Measurements from ENCODE around the gene SMAGP. TPM values are rescaled to one million over a fixed set of nuclear protein-coding genes. Genes with fewer than 3 reads are reported as not detected.

Gene SMAGP
- total RNA-seq, 2 experiments from 2014 or later: 4.3 to 4.7 TPM

DNA sequence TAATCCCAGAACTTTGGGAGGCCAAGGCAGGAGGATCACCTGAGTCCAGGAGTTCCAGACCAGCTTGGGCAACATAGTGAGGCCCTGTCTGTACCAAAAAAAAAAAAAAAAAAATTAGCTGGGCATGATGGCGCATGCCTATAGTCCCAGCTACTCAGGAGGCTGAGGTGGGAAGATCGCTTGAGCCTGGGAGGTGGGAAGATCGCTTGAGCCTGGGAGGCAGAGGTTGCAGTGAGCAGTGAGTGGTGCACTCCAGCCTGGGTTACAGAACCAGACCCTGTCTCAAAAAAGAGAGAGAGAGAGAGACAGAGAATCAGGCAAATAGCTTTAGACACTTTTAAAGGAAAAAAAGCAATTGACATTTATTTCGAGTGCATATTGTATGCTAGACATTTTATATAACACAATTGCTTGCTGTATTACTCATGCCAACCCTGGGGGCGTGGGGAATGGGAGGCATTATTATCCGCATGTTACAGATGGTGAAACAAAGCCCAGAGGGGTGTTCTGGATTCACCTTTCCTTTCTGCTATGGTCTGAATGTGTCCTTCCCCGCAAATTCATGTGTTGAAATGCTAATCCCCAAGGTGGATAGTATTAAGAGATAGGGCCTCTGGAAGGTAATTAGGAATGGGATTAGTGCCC, 62.1 kb downstream of the SMAGP start:
- ATAC-seq (no peak), DNase-seq (no peak)
- ChIA-PET POLR2A (no interaction called here), CTCF (interaction anchor here (2.7 kb wide), 1 partner anchor 11 kb away, joined by 14 read pairs; no protein-coding TSS in a partner anchor)
- H3K4me3 Mint-ChIP-seq: no peak overlapping the region
- no peaks in the 10 kb centered on the region for H3K27me3 Mint-ChIP-seq (ENCODE audit: low read depth)
- no peaks in the 10 kb centered on the region for H3K4me1 Mint-ChIP-seq (ENCODE audit: low read depth)
- no peaks in the 10 kb centered on the region for H3K36me3 Mint-ChIP-seq (ENCODE audit: low read depth)
- no peaks in the 10 kb centered on the region for H3K9me3 Mint-ChIP-seq (ENCODE audit: insufficient read depth)
- no peak overlapping the region for H3K27ac Mint-ChIP-seq

DNA sequence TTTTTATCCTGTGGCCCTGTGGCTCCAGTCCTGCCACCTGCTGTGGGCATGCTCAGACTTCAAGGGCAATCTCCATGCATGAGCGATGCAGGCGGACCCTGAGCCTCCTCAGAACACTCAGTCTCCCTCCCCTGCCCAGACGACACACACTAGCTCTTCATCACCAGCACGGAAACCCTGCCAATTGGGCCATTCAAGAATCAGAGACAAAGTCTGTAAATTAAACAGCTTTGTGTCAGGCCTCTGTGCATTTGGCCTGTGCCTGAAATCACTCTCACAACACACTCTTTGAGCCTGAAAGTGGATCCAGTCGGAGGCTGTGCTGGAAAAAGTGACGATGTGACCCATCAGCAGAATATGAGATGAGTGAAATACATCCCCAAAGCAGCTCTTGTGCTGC, 64.9 kb downstream of the SMAGP start:
- Mint-ChIP-seq H3K4me3 (no peak overlapping the region), H3K27me3 (ENCODE audit: low read depth) (no peaks in the 10 kb centered on the region), H3K9me3 (ENCODE audit: insufficient read depth) (no peaks in the 10 kb centered on the region), H3K36me3 (ENCODE audit: low read depth) (no peaks in the 10 kb centered on the region), H3K27ac (no peak overlapping the region), H3K4me1 (ENCODE audit: low read depth) (no peaks in the 10 kb centered on the region)
- no peak for DNase-seq
- no peak for ATAC-seq
- CTCF ChIA-PET: interaction anchor here (0.6 to 1.5 kb wide), 4 partner anchors 9 to 47 kb away, joined by 3 to 4 read pairs (median 4); partner anchors contain the start of gene POU6F1
- POLR2A ChIA-PET: no interaction called here

DNA sequence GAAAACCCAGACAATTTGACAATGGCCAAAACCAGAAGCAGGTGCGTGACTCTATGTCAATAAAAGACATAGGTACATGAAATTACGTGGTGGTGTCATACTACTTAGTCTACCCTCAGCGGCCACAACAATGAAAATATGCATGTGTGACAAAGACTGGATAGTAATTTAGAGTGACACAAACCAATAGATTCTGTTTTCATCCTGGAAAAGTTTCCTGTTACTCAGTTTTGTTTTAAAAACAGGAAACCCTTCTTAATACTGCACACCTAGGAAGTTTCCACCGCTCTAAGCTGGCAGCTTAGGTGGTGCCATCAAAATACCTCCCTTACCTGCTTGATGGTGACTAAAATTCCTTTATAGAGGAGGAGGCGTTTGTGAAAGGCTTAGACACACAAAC, 67.5 kb downstream of the SMAGP start:
- DNase-seq (no peak), ATAC-seq (no peak)
- no peaks in the 10 kb centered on the region for H3K27me3 Mint-ChIP-seq (ENCODE audit: low read depth)
- no peaks in the 10 kb centered on the region for H3K9me3 Mint-ChIP-seq (ENCODE audit: insufficient read depth)
- H3K4me3 Mint-ChIP-seq: no peak overlapping the region
- H3K36me3 Mint-ChIP-seq (ENCODE audit: low read depth): no peaks in the 10 kb centered on the region
- H3K27ac Mint-ChIP-seq: no peak overlapping the region
- ChIA-PET CTCF (no interaction called here), POLR2A (no interaction called here)
- no peaks in the 10 kb centered on the region for H3K4me1 Mint-ChIP-seq (ENCODE audit: low read depth)

GRCh38 chr12:51200806-51201205, 69.4 kb downstream of the SMAGP start:
- DNase-seq (no peak), ATAC-seq (no peak)
- H3K4me1 Mint-ChIP-seq (ENCODE audit: low read depth): no peaks in the 10 kb centered on the region
- H3K4me3 Mint-ChIP-seq: no peak overlapping the region
- H3K27ac Mint-ChIP-seq: no peak overlapping the region
- H3K9me3 Mint-ChIP-seq (ENCODE audit: insufficient read depth): no peaks in the 10 kb centered on the region
- ChIA-PET CTCF (no interaction called here), POLR2A (no interaction called here)
- no peaks in the 10 kb centered on the region for H3K27me3 Mint-ChIP-seq (ENCODE audit: low read depth)
- no peaks in the 10 kb centered on the region for H3K36me3 Mint-ChIP-seq (ENCODE audit: low read depth)

- no peaks in the 10 kb centered on the region for H3K4me1 Mint-ChIP-seq (ENCODE audit: low read depth)
- no peak for ATAC-seq
- H3K27ac Mint-ChIP-seq: no peak overlapping the region
- no peak overlapping the region for H3K4me3 Mint-ChIP-seq
- CTCF ChIA-PET: interaction anchor here (0.6 kb wide), 1 partner anchor 18 kb away, joined by 3 read pairs; no protein-coding TSS in a partner anchor
- H3K36me3 Mint-ChIP-seq (ENCODE audit: low read depth): no peaks in the 10 kb centered on the region
- H3K27me3 Mint-ChIP-seq (ENCODE audit: low read depth): no peaks in the 10 kb centered on the region
- H3K9me3 Mint-ChIP-seq (ENCODE audit: insufficient read depth): no peaks in the 10 kb centered on the region
- POLR2A ChIA-PET: no interaction called here
- no peak for DNase-seq
Measured at GRCh38 chr12:51200156-51200555, 70.1 kb downstream of the SMAGP start.

- Mint-ChIP-seq H3K4me3 (no peak overlapping the region), H3K4me1 (ENCODE audit: low read depth) (no peaks in the 10 kb centered on the region), H3K9me3 (ENCODE audit: insufficient read depth) (no peaks in the 10 kb centered on the region), H3K27me3 (ENCODE audit: low read depth) (no peaks in the 10 kb centered on the region), H3K36me3 (ENCODE audit: low read depth) (no peaks in the 10 kb centered on the region), H3K27ac (no peak overlapping the region)
- CTCF ChIA-PET: no interaction called here
- no peak for DNase-seq
- ATAC-seq: no peak
- POLR2A ChIA-PET: no interaction called here
Measured at GRCh38 chr12:51199366-51199945, 70.8 kb downstream of the SMAGP start.

DNA sequence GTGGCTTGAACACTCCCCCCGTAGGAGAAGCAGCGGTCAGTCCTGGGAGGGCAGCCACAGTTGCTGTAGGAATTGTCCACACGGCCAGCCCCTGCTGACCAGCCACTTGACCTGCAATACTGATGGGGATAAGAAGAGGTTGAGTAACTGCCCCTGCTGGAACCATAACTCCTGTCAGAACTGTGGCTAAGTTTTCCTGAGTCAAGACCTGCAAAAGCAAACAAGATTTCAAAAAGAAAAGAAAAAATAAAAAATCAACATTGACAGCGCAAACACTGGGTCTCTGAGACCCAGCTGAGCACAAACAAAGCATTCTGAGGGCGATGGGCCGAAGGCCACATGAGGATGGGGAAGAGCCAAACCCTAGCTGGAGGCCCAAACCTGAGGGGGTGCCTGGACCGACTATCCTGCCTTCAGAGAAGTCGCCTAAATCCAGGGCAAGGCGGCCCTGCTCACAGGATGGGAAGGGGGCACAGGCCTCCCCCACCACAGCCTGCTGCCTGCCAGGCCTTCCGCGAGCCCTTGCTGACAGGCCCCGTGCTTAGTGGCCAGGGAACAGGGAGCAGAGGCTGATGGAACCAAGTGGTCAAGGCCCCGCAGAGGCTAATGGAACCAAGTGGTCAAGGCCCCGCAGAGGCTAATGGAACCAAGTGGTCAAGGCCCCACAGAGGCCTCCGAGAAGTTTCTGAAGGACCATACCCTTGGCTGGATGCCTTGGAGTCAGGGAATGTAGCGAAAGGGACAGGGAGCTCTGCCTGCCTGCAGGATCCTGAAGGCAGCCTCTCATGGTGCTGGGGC, 71.4 kb downstream of the SMAGP start:
- Mint-ChIP-seq H3K4me1 (ENCODE audit: low read depth) (no peaks in the 10 kb centered on the region), H3K27ac (no peak overlapping the region), H3K9me3 (ENCODE audit: insufficient read depth) (no peaks in the 10 kb centered on the region), H3K36me3 (ENCODE audit: low read depth) (no peaks in the 10 kb centered on the region), H3K27me3 (ENCODE audit: low read depth) (no peaks in the 10 kb centered on the region), H3K4me3 (no peak overlapping the region)
- ATAC-seq: no peak
- POLR2A ChIA-PET: no interaction called here
- CTCF ChIA-PET: no interaction called here
- no peak for DNase-seq

GRCh38 chr12:51197736-51198567, 72.3 kb downstream of the SMAGP start:
- no peak for DNase-seq
- CTCF ChIA-PET: no interaction called here
- Mint-ChIP-seq H3K27ac (no peak overlapping the region), H3K9me3 (ENCODE audit: insufficient read depth) (no peaks in the 10 kb centered on the region), H3K27me3 (ENCODE audit: low read depth) (no peaks in the 10 kb centered on the region), H3K36me3 (ENCODE audit: low read depth) (no peaks in the 10 kb centered on the region), H3K4me1 (ENCODE audit: low read depth) (no peaks in the 10 kb centered on the region), H3K4me3 (no peak overlapping the region)
- POLR2A ChIA-PET: no interaction called here
- ATAC-seq: no peak

DNA sequence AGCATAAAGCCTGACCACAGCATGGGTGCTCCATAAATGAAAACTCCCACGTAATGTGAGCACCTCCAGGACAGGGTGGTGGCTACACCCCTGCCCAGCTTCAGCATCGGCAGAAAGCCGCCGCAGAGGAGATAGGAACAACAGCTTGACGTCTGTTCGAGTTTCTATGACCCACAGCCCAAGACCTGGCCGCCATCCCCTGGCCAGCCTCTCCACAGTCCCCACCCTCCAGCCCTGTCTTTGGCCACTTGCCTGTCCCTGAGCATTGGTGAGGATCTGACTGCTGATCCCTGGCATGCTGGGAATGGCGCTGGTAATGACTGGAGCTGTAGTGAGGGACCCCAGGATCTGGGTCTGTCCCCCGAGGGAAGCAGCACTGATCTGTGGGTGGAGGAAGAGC, 73.7 kb downstream of the SMAGP start:
- ATAC-seq: no peak
- no peaks in the 10 kb centered on the region for H3K9me3 Mint-ChIP-seq (ENCODE audit: insufficient read depth)
- POLR2A ChIA-PET: interaction anchor here (0.6 kb wide), 2 partner anchors 42 to 55 kb away, joined by 3 to 6 read pairs; no protein-coding TSS in a partner anchor

DNA sequence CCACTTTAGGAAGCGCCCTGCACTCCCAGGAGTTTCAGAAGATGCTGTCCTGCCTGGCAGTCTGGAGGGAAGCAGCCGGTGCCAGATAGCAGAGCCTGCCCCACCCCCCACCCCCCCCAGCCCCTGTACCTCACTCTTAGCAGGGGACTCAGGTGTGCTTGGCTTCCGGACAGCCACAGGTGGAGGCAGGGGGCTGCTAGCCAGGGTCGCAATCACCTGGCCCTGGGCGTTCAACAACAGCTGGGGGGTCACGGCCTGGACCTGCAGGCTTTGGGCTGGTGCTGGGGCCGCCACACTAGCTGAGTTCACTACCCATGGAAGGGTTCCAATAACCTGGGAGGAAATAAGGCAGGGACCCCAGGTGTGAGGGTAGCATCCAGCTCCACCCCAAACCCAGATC, 74.4 kb downstream of the SMAGP start:
- no peaks in the 10 kb centered on the region for H3K4me1 Mint-ChIP-seq (ENCODE audit: low read depth)
- ChIA-PET POLR2A (interaction anchor here (0.6 kb wide), 2 partner anchors 42 to 56 kb away, joined by 3 to 6 read pairs; no protein-coding TSS in a partner anchor), CTCF (interaction anchor here (0.9 kb wide), 1 partner anchor 9 kb away, joined by 4 read pairs; no protein-coding TSS in a partner anchor)
- no peak for ATAC-seq
- no peak overlapping the region for H3K4me3 Mint-ChIP-seq
- H3K27ac Mint-ChIP-seq: no peak overlapping the region
- H3K27me3 Mint-ChIP-seq (ENCODE audit: low read depth): no peaks in the 10 kb centered on the region
- H3K9me3 Mint-ChIP-seq (ENCODE audit: insufficient read depth): no peaks in the 10 kb centered on the region
- H3K36me3 Mint-ChIP-seq (ENCODE audit: low read depth): no peaks in the 10 kb centered on the region
- DNase-seq: no peak

More for the DNA sequence above, 73.7 kb downstream of the SMAGP start:
- H3K4me3 Mint-ChIP-seq: no peak overlapping the region
- no peaks in the 10 kb centered on the region for H3K27me3 Mint-ChIP-seq (ENCODE audit: low read depth)
- no peaks in the 10 kb centered on the region for H3K36me3 Mint-ChIP-seq (ENCODE audit: low read depth)
- CTCF ChIA-PET: interaction anchor here (0.9 kb wide), 1 partner anchor 8 kb away, joined by 4 read pairs; no protein-coding TSS in a partner anchor
- H3K27ac Mint-ChIP-seq: no peak overlapping the region
- no peak for DNase-seq
- no peaks in the 10 kb centered on the region for H3K4me1 Mint-ChIP-seq (ENCODE audit: low read depth)
